HG03280 (cell line): Measurements from ENCODE around the gene UBR3.
A peak's percentile ranks its signal among the peaks of the same experiment; 100 is the strongest.
"Not testable (repeated sequence)": the region's sequence is repeated elsewhere in the genome, so short reads cannot be mapped to it uniquely, and the experiment has no call there.

Source experiments
- ATAC-seq: cut with Tn5 transposase; IDR thresholded peaks from one replicate; pipeline ENCODE4 v1.9.1; 2021; ENCODE audit warnings: mild to moderate bottlenecking, moderate library complexity; ENCODE audit not compliant: unreplicated experiment

Gene UBR3, protein sequence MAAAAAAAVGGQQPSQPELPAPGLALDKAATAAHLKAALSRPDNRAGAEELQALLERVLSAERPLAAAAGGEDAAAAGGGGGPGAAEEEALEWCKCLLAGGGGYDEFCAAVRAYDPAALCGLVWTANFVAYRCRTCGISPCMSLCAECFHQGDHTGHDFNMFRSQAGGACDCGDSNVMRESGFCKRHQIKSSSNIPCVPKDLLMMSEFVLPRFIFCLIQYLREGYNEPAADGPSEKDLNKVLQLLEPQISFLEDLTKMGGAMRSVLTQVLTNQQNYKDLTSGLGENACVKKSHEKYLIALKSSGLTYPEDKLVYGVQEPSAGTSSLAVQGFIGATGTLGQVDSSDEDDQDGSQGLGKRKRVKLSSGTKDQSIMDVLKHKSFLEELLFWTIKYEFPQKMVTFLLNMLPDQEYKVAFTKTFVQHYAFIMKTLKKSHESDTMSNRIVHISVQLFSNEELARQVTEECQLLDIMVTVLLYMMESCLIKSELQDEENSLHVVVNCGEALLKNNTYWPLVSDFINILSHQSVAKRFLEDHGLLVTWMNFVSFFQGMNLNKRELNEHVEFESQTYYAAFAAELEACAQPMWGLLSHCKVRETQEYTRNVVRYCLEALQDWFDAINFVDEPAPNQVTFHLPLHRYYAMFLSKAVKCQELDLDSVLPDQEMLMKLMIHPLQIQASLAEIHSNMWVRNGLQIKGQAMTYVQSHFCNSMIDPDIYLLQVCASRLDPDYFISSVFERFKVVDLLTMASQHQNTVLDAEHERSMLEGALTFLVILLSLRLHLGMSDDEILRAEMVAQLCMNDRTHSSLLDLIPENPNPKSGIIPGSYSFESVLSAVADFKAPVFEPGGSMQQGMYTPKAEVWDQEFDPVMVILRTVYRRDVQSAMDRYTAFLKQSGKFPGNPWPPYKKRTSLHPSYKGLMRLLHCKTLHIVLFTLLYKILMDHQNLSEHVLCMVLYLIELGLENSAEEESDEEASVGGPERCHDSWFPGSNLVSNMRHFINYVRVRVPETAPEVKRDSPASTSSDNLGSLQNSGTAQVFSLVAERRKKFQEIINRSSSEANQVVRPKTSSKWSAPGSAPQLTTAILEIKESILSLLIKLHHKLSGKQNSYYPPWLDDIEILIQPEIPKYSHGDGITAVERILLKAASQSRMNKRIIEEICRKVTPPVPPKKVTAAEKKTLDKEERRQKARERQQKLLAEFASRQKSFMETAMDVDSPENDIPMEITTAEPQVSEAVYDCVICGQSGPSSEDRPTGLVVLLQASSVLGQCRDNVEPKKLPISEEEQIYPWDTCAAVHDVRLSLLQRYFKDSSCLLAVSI (N-terminal part only)

DNA sequence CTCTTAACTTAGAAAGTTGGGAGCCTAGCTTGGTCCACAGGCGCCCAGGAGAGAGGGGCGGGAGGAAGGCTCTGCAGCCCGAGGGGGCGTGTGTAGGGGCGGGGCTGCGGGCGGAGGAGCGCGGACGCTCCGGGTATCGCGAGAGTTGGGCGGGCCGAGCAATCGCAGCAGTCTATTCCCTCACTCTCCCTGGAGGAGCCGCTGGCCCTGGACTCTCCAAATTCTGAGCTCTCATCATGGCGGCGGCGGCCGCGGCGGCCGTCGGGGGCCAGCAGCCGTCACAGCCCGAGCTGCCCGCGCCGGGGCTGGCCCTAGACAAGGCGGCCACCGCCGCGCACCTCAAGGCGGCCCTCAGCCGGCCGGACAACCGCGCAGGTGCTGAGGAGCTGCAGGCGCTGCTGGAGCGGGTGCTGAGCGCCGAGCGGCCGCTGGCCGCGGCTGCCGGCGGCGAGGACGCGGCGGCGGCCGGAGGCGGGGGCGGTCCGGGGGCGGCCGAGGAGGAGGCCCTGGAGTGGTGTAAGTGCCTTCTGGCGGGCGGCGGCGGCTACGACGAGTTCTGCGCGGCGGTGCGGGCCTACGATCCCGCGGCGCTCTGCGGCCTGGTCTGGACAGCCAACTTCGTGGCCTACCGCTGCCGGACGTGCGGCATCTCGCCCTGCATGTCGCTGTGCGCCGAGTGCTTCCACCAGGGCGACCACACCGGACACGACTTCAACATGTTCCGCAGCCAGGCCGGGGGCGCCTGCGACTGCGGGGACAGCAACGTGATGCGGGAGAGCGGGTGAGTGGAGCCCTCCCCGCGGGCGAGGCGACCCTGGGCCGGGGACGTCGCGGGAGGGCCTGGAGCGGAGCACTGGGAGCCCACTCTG is at the start of gene UBR3:
Gene UBR3, plus strand, starts transcription at position 183 of the 869 bp plus-strand sequence. Its CDS starts 54 bp downstream, at position 237.
- ATAC-seq = peak; percentile 84

- ATAC-seq = no peak
These were observed 48.8 kb upstream of the UBR3 start for GRCh38 chr2:169778446-169778845.

DNA sequence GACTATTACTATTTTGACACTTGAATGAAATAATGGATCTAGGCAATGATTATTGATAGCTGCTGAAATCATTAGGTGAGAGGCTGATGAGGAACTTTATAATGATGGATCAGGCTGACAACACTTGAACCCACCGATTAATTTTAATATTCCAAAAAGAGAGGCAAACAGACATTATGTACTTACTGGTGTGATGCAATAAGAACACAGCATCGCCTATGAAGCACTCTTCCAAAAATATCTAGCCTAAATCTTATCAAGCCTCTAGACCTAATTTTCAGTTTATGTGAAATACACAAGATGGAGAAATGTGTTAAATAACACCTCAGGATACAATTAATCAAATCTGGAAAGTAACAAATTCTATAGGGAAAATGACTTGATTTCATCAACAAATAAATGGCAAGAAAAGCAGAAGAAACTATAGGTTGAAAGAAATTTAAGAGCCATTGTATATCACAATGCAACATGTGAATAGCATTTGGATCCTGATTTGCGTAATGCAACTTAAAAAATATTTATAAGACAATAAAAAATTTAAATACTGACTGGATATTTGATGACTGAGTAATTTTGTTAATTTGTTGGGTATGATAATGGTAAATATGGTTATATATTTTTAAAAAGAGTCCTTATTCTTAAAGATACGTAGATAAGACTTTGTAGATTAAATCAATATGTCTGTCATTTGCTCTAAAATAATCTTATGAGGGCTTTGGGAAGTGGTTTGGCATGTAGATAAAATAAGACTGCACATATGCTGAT is 45.8 kb upstream of the UBR3 start:
- ATAC-seq = no peak

DNA sequence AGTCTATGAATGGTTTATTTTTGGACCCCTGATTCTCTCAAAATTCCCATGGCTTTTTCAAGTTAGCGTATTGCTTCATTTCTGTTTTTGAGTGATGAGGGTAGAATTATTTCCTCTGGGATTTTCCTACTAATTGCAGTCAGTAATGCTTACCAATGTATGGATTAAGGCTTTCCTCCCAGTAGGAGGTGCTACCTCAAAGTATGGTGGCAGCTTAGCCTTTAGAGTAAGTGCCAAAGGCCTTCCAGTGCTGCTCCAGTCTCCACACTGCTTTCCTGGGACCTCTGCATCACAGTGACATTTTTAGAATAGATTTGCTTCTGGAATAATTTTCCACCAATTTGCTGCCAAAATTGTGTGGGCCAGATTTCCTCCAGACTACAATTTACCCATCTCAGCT is 44.7 kb upstream of the UBR3 start:
- no peak for ATAC-seq

DNA sequence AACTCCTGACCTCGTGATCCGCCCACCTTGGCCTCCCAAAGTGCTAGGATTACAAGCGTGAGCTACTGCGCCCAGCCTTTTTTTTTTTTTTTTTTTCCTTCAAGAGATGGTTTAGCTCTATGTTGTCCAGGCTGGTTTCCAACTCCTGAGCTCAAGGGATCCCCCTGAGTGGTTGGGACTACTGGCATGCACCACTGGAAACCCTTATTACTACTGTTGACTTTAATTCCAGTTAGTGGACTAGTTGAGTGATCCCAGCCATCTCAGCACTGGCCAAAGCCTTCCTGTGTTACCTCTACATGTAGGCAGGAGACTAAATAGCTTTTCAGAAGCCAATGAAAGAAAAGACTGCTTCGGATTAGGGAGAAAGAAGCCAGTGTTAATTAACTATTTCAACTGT is 36.7 kb upstream of the UBR3 start:
- ATAC-seq = no peak

GRCh38 chr2:169795181-169795580 is 32.1 kb upstream of the UBR3 start:
- no peak for ATAC-seq

- ATAC-seq = no peak
These were observed 30.8 kb upstream of the UBR3 start for GRCh38 chr2:169796441-169796840.

DNA sequence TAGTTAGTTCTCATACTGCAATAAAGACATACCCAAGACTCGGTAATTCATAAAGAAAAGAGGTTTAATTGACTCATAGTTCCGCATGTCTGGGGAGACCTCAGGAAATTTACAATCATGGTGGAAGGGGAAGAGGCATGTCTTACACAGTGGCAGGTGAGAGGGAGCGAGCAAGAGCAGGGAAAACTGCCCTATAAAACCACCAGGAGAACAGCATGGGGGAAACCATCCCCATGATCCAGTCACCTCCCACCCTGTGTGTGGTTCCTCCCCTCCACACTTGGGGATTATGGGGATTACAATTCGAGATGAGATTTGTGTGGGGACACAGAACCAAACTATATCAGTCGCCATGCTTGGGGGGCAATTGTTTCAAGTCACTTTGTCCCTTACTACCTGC is 29.7 kb upstream of the UBR3 start:
- no peak for ATAC-seq

DNA sequence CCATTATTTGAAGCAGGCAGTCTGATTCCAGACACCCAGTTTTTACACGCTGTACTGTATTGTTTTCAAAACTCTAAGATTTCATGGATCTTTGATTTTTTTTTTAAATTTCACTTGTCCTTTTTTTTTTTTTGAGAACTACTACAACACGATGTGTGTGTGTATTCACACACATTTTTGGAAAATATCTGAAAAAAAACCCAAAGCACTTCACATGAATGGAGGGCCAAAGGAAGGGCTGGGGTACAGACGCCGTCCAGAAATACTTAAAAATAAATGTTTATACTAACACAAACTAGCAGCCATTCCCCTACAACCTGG is 28.9 kb upstream of the UBR3 start:
- no peak for ATAC-seq

GRCh38 chr2:169798718-169799592 is 28.3 kb upstream of the UBR3 start, which contains the start of gene SSB:
SSB (plus strand) TSS chr2:169798871; CDS start chr2:169800961, 2,090 bp downstream.
- ATAC-seq = peak; percentile 97

GRCh38 chr2:169803480-169803879 is 23.8 kb upstream of the UBR3 start:
- ATAC-seq = no peak

- no peak for ATAC-seq
These were observed 20.7 kb upstream of the UBR3 start for GRCh38 chr2:169806586-169806985.

DNA sequence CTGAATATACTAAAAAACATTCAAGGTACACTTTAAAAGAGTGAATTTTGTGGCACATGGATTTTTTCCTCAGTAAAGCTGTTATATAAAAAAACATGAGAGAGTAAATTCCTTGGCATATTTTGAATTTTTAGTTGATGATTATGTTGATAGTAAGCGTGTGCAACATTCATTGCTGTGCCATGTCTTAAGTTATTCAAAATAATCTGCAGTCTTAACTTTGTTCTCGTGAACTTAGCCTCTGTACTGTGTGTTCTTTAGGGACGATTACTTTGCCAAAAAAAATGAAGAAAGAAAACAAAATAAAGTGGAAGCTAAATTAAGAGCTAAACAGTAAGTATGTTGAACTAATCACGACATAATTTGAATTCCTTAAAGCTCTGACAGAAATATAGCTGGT is 19.0 kb upstream of the UBR3 start:
- no peak for ATAC-seq

DNA sequence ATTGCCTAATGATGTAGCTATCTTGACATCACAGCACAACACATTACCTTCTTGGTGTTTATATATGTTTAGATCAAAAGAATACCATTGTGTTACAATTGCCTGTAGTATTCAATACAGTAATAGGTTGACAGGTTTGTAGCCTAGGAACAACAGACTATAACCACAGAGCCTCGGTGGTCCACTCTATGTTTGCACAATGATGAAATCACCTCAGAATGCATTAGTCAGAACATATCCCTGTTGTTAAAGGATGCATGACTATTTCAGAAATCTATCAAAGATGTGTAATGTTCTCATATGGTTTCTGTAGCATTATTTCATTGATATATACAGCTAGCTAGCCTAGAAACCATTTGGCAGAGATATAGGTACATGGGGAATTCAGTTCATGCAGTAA is 11.4 kb upstream of the UBR3 start:
- ATAC-seq = no peak

- ATAC-seq = not testable (repeated sequence)
These were observed 10.3 kb upstream of the UBR3 start for GRCh38 chr2:169816961-169817360.

DNA sequence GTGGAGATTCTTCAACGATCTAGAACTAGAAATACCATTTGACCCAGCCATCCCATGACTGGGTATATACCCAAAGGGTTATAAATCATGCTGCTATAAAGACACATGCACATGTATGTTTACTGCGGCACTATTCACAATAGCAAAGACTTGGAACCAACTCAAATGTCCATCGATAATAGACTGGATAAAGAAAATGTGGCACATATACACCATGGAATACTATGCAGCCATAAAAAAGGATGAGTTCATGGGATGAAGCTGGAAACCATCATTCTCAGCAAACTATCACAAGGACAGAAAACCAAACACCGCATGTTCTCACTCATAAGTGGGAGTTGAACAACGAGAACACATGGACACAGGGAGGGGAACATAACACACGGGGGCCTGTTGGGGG is 9.9 kb upstream of the UBR3 start:
- not testable (repeated sequence) for ATAC-seq

- no peak for ATAC-seq
These were observed 9.0 kb upstream of the UBR3 start for GRCh38 chr2:169818241-169818640.

DNA sequence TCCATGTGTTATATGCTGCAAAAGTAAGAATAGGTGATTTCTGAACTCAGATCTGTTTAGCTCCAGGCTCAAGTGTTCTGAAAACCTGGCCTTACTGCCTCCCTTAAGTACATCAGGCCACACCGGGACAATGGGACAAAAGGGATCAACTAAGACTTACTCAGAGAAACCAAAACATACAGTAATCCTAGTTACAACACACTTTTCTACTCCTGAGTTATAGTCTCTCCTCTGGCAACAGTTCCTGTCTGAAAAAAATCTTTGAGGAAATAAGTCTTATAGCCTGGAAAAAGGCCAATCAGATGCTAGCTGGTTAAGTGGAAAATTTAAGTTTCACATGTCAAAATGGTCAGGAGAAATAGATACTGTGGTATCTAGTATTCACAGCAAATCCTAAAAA is 8.1 kb upstream of the UBR3 start:
- no peak for ATAC-seq
